Cardiac fibroblast (primary cell): ENCODE data around the gene ZNF410.
"Not testable (repeated sequence)": the region's sequence is repeated elsewhere in the genome, so short reads cannot be mapped to it uniquely, and the experiment has no call there.

Experiments used
- DNase-seq, 2 donors: peaks; one replicate each; pipeline versions ENCODE4 v3.0.0 to v3.0.0-alpha.2; 2010; ENCODE audit warnings: low read depth in 2 of 2
- H3K4me3 ChIP-seq, 2 donors: replicated peaks in 1 of 2; 1 replicate in 1 of 2; 2 replicates in 1 of 2; pipeline ENCODE4 v1.5.1; 2011; ENCODE audit warnings: low read depth in 2 of 2, low read length in 2 of 2, mild to moderate bottlenecking in 2 of 2, moderate library complexity in 1 of 2
- TF ChIP-seq, protein P1 (sequence below): IDR thresholded peaks from one replicate; pipeline ENCODE4 v1.5.1; 2011; ENCODE audit warnings: low read depth, mild to moderate bottlenecking, low read length, inconsistent platforms

The ZNF410 gene

GRCh38 chr14:73886449-73887317, at the start of gene ZNF410:
TSS of gene ZNF410 (plus strand) at chr14:73886859. CDS start at chr14:73892176, 5,317 bp downstream.
- TF ChIP-seq, protein P1, sequence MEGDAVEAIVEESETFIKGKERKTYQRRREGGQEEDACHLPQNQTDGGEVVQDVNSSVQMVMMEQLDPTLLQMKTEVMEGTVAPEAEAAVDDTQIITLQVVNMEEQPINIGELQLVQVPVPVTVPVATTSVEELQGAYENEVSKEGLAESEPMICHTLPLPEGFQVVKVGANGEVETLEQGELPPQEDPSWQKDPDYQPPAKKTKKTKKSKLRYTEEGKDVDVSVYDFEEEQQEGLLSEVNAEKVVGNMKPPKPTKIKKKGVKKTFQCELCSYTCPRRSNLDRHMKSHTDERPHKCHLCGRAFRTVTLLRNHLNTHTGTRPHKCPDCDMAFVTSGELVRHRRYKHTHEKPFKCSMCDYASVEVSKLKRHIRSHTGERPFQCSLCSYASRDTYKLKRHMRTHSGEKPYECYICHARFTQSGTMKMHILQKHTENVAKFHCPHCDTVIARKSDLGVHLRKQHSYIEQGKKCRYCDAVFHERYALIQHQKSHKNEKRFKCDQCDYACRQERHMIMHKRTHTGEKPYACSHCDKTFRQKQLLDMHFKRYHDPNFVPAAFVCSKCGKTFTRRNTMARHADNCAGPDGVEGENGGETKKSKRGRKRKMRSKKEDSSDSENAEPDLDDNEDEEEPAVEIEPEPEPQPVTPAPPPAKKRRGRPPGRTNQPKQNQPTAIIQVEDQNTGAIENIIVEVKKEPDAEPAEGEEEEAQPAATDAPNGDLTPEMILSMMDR = no peak
- H3K4me3 ChIP-seq = peak within 1 kb of the TSS; percentile 83 to 87
- peak; percentile 98 to 99 for DNase-seq

- not testable (repeated sequence) for H3K4me3 ChIP-seq, DNase-seq
These were observed 48.2 kb upstream of the ZNF410 start for GRCh38 chr14:73838293-73839034.

- TF ChIP-seq, protein P1 = no peak
- H3K4me3 ChIP-seq = no peak overlapping the region
- DNase-seq = no peak
These were observed 44.5 kb upstream of the ZNF410 start for GRCh38 chr14:73842201-73842600.

DNA sequence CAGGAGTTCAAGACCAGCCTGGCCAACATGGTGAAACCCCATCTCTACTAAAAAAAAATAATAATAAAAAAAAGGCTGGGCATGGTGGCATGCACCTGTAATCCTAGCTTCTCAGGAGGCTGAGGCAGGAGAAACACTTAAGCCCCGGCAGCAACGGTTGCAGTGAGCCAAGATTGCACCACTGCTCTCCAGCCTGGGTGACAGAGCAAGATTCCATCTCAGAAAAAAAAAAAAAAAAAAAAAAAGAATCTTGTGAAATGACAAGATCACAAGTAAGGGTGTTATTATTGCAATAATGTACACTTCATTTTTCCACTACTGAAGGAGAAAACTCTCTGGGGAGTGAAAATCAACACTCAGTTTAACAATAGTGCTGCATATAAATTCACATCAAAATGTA, 43.8 kb upstream of the ZNF410 start:
- TF ChIP-seq, protein P1 = no peak
- DNase-seq = peak in 1 of 2 donors; percentile 18

GRCh38 chr14:73843296-73843695, 43.4 kb upstream of the ZNF410 start:
- TF ChIP-seq, protein P1 = no peak
- DNase-seq = no peak
- H3K4me3 ChIP-seq = no peak overlapping the region

More for the DNA sequence above, 43.8 kb upstream of the ZNF410 start:
- no peak overlapping the region for H3K4me3 ChIP-seq

GRCh38 chr14:73846947-73847346, 39.7 kb upstream of the ZNF410 start:
- H3K4me3 ChIP-seq = no peak overlapping the region
- DNase-seq = no peak
- TF ChIP-seq, protein P1 = no peak

DNA sequence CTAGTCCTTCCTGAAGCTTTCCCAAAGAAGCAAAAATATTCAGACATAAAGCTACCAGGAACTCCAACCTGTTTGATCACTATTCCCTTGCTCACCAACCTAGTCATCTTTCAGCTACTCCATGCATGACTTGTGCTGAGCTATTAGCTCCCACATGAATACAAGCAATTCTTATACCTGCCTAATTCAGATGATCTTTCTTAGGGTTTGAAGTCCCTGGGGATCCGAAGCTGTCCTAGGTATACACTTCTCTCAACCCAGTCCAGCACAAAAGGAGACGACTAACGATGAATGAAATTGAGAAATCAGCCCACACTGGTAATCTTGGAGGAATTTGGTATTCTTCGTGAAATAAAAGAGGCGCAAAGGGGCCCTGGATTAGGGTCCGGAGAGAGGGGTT, 35.7 kb upstream of the ZNF410 start:
- DNase-seq = peak; percentile 14 to 15
- peak overlapping the region; percentile 34 to 59 for H3K4me3 ChIP-seq
- TF ChIP-seq, protein P1 = no peak
